K562 (cell line): ENCODE data around the gene ZCRB1. TPM values are rescaled to one million over a fixed set of nuclear protein-coding genes. Genes with fewer than 3 reads are reported as not detected.
A peak's percentile ranks its signal among the peaks of the same experiment; 100 is the strongest.

Experiments used
- BHLHE40 ChIP-seq: IDR thresholded peaks from 2 replicates; pipeline ENCODE4 v1.6.1; 2011; ENCODE audit warnings: low read length, improper control_type of control experiment
- BRD4 ChIP-seq: fragments of 200-600 bp; sonication (generic); IDR thresholded peaks from 2 replicates; pipeline ENCODE4 v1.6.1; 2017; ENCODE audit warnings: inconsistent platforms
- CXXC5 ChIP-seq: fragments of 250-450 bp; sonication (Bioruptor Pico); IDR thresholded peaks from 2 replicates; pipeline ENCODE4 v1.8.0; 2022; ENCODE audit warnings: inconsistent platforms, mild to moderate bottlenecking, moderate library complexity
- ETV6 ChIP-seq, 3 experiments: fragments of 150-350 bp in 1 of 3; sonication (generic) in 1 of 3; formaldehyde crosslinking in 1 of 3; IDR thresholded peaks; 2 replicates each; pipeline versions ENCODE4 v1.6.1 to v1.8.0; 2014 to 2022; ENCODE audit warnings: borderline replicate concordance in 2 of 3, low read depth in 2 of 3, antibody characterized with exemption in 1 of 3, low read length in 1 of 3, mild to moderate bottlenecking in 1 of 3, missing genetic modification reagents in 1 of 3
- HDAC8 ChIP-seq: fragments of 450-650 bp; IDR thresholded peaks from 2 replicates; pipeline ENCODE4 v1.6.1; 2016; ENCODE audit warnings: mild to moderate bottlenecking, missing genetic modification characterization, moderate library complexity, missing compliant biosample characterization
- L3MBTL2 ChIP-seq: fragments of 450-650 bp; IDR thresholded peaks from 2 replicates; pipeline ENCODE4 v1.6.1; 2016; ENCODE audit warnings: mild to moderate bottlenecking, moderate library complexity
- SMC3 ChIP-seq: conservative IDR thresholded peaks from 2 replicates; pipeline ENCODE4 v1.6.1; 2011; ENCODE audit warnings: low read depth, low read length, improper control_type of control experiment; ENCODE audit not compliant: insufficient read depth
- TCFL5 ChIP-seq: fragments of 250-450 bp; sonication (Bioruptor Pico); conservative IDR thresholded peaks from 2 replicates; pipeline ENCODE4 v1.6.1; 2021; ENCODE audit warnings: mild to moderate bottlenecking, moderate library complexity, matching md5 sums
- TEAD4 ChIP-seq, 2 experiments: sonication (generic) in 1 of 2; formaldehyde crosslinking in 1 of 2; IDR thresholded peaks; 2 replicates each; pipeline versions ENCODE4 v1.6.1 to v1.8.0; 2012 to 2022; ENCODE audit warnings: borderline replicate concordance in 1 of 2, inconsistent platforms in 1 of 2, low read length in 1 of 2, mild to moderate bottlenecking in 1 of 2, missing genetic modification reagents in 1 of 2
- ZC3H11A ChIP-seq: IDR thresholded peaks from 2 replicates; pipeline ENCODE4 v1.6.1; 2012; ENCODE audit warnings: low read depth, low read length, improper control_type of control experiment
- ZFX ChIP-seq: sonication (generic); formaldehyde crosslinking; IDR thresholded peaks from 2 replicates; pipeline ENCODE4 v1.8.0; 2022; ENCODE audit warnings: mild to moderate bottlenecking, missing genetic modification reagents, moderate library complexity
- polyA plus RNA-seq, 8 experiments: library from polyadenylated mRNA; depleted of rRNA in 4 of 8; stranded (reverse) in 5 of 8; unstranded in 3 of 8; fragments of >200 nt; fragmentation: Nextera tagmentation in 2 of 8; fragmentation: Illumina TruSeq in 1 of 8; extraction: Ambion mirVana in 2 of 8; extraction: Trizol in 1 of 8; gene quantifications; 2 replicates each; pipeline versions ENCODE4 v1.2.1 to v1.2.3, GENCODE V29; 2011 to 2014; ENCODE audit warnings: inconsistent platforms in 1 of 8, missing spikeins in 1 of 8
- total RNA-seq, 7 experiments: library from RNA; depleted of rRNA in 6 of 7; stranded (reverse); fragments of >200 nt in 6 of 7; fragmentation: Illumina TruSeq in 2 of 7; extraction: Trizol in 2 of 7; gene quantifications; 2 replicates each; pipeline versions ENCODE4 v1.2.1 to v1.2.3, GENCODE V29; 2011 to 2021; ENCODE audit warnings: low replicate concordance in 1 of 7
- TF ChIP-seq, protein P1 (sequence below): sonication (generic); formaldehyde crosslinking; IDR thresholded peaks from 2 replicates; pipeline ENCODE4 v1.8.0; 2022; ENCODE audit warnings: mild to moderate bottlenecking, missing genetic modification reagents
- TF ChIP-seq, protein P2 (sequence below): fragments of 250-450 bp; sonication (Bioruptor Pico); IDR thresholded peaks from 2 replicates; pipeline ENCODE4 v1.4.0; 2020; ENCODE audit warnings: borderline replicate concordance
- TF ChIP-seq, protein P3 (sequence below): fragments of 150-350 bp; IDR thresholded peaks from 2 replicates; pipeline ENCODE4 v1.6.1; 2014; ENCODE audit warnings: low read depth, mild to moderate bottlenecking, low read length, borderline replicate concordance
- TF ChIP-seq, protein P4 (sequence below): fragments of 450-650 bp; IDR thresholded peaks from 2 replicates; pipeline ENCODE4 v1.6.1; 2016; ENCODE audit warnings: antibody characterized with exemption

The ZCRB1 gene
- total and polyA plus RNA-seq, 9 of the 15 experiments (the other 6 are each of a cell fraction or from before 2014, with no cell fraction given): 36.0 to 102 (median 51.0) TPM

GRCh38 chr12:42364692-42365091, 38.8 kb upstream of the ZCRB1 start (continued):
- TF ChIP-seq, protein P1, sequence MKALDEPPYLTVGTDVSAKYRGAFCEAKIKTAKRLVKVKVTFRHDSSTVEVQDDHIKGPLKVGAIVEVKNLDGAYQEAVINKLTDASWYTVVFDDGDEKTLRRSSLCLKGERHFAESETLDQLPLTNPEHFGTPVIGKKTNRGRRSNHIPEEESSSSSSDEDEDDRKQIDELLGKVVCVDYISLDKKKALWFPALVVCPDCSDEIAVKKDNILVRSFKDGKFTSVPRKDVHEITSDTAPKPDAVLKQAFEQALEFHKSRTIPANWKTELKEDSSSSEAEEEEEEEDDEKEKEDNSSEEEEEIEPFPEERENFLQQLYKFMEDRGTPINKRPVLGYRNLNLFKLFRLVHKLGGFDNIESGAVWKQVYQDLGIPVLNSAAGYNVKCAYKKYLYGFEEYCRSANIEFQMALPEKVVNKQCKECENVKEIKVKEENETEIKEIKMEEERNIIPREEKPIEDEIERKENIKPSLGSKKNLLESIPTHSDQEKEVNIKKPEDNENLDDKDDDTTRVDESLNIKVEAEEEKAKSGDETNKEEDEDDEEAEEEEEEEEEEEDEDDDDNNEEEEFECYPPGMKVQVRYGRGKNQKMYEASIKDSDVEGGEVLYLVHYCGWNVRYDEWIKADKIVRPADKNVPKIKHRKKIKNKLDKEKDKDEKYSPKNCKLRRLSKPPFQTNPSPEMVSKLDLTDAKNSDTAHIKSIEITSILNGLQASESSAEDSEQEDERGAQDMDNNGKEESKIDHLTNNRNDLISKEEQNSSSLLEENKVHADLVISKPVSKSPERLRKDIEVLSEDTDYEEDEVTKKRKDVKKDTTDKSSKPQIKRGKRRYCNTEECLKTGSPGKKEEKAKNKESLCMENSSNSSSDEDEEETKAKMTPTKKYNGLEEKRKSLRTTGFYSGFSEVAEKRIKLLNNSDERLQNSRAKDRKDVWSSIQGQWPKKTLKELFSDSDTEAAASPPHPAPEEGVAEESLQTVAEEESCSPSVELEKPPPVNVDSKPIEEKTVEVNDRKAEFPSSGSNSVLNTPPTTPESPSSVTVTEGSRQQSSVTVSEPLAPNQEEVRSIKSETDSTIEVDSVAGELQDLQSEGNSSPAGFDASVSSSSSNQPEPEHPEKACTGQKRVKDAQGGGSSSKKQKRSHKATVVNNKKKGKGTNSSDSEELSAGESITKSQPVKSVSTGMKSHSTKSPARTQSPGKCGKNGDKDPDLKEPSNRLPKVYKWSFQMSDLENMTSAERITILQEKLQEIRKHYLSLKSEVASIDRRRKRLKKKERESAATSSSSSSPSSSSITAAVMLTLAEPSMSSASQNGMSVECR (CRISPR knock-in tag): no peak
- TF ChIP-seq TCFL5 (CRISPR knock-in tag): no peak
- no peak for TF ChIP-seq ZC3H11A
- TF ChIP-seq CXXC5 (CRISPR knock-in tag): no peak
- TF ChIP-seq, protein P2, sequence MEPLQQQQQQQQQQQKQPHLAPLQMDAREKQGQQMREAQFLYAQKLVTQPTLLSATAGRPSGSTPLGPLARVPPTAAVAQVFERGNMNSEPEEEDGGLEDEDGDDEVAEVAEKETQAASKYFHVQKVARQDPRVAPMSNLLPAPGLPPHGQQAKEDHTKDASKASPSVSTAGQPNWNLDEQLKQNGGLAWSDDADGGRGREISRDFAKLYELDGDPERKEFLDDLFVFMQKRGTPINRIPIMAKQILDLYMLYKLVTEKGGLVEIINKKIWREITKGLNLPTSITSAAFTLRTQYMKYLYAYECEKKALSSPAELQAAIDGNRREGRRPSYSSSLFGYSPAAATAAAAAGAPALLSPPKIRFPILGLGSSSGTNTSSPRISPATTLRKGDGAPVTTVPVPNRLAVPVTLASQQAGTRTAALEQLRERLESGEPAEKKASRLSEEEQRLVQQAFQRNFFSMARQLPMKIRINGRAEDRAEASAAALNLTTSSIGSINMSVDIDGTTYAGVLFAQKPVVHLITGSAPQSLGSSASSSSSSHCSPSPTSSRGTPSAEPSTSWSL (CRISPR knock-in tag): no peak
- 0 out of 2 replicates have a peak, but pooled peaks have one; percentile 11 for TF ChIP-seq SMC3
- TF ChIP-seq, protein P3, sequence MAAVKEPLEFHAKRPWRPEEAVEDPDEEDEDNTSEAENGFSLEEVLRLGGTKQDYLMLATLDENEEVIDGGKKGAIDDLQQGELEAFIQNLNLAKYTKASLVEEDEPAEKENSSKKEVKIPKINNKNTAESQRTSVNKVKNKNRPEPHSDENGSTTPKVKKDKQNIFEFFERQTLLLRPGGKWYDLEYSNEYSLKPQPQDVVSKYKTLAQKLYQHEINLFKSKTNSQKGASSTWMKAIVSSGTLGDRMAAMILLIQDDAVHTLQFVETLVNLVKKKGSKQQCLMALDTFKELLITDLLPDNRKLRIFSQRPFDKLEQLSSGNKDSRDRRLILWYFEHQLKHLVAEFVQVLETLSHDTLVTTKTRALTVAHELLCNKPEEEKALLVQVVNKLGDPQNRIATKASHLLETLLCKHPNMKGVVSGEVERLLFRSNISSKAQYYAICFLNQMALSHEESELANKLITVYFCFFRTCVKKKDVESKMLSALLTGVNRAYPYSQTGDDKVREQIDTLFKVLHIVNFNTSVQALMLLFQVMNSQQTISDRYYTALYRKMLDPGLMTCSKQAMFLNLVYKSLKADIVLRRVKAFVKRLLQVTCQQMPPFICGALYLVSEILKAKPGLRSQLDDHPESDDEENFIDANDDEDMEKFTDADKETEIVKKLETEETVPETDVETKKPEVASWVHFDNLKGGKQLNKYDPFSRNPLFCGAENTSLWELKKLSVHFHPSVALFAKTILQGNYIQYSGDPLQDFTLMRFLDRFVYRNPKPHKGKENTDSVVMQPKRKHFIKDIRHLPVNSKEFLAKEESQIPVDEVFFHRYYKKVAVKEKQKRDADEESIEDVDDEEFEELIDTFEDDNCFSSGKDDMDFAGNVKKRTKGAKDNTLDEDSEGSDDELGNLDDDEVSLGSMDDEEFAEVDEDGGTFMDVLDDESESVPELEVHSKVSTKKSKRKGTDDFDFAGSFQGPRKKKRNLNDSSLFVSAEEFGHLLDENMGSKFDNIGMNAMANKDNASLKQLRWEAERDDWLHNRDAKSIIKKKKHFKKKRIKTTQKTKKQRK: no peak
- TF ChIP-seq, protein P4, sequence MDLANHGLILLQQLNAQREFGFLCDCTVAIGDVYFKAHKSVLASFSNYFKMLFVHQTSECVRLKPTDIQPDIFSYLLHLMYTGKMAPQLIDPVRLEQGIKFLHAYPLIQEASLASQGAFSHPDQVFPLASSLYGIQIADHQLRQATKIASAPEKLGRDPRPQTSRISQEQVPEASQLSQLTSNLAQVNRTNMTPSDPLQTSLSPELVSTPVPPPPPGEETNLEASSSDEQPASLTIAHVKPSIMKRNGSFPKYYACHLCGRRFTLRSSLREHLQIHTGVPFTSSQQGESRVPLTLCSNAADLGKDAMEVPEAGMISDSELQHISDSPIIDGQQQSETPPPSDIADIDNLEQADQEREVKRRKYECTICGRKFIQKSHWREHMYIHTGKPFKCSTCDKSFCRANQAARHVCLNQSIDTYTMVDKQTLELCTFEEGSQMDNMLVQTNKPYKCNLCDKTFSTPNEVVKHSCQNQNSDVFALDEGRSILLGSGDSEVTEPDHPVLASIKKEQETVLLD: no peak
- no peak for TF ChIP-seq HDAC8 (tag)
- no peak for TF ChIP-seq ZFX (CRISPR knock-in tag)
- peak; percentile 33; the same call in 1 of the 2 replicates for TF ChIP-seq BHLHE40
- no peak for TF ChIP-seq BRD4
- TF ChIP-seq ETV6 (IDR thresholded peaks at IDR 0.05; ENCODE audit: borderline replicate concordance in 1 of 2, low read depth in 2 of 2, low read length in 1 of 2): no peak
- TF ChIP-seq ETV6 (CRISPR knock-in tag; IDR thresholded peaks at IDR 0.05; ENCODE audit: borderline replicate concordance): no peak
- no peak for TF ChIP-seq TEAD4 (IDR thresholded peaks at IDR 0.05; ENCODE audit: low read length)
- TF ChIP-seq TEAD4 (CRISPR knock-in tag; IDR thresholded peaks at IDR 0.05; ENCODE audit: borderline replicate concordance): no peak
- 0 out of 2 replicates have a peak, but pooled peaks have one; percentile 13 for TF ChIP-seq L3MBTL2
